ENCODE results near the gene SLC25A43.

SLC25A43 gene

GRCh38 chrX:119495734-119496726 is 96.9 kb downstream of the SLC25A43 start:
- DNase-seq (ENCODE audit: extremely low read depth in 1 of 2, low read depth in 1 of 2): no peak

- DNase-seq (ENCODE audit: extremely low read depth in 1 of 2, low read depth in 1 of 2): no peak
These were observed 98.0 kb downstream of the SLC25A43 start for GRCh38 chrX:119497185-119497584.

- no peak for DNase-seq (ENCODE audit: extremely low read depth in 1 of 2, low read depth in 1 of 2)
These were observed 101.1 kb downstream of the SLC25A43 start for GRCh38 chrX:119500061-119500800.

- no peak for DNase-seq (ENCODE audit: extremely low read depth in 1 of 2, low read depth in 1 of 2)
These were observed 102.5 kb downstream of the SLC25A43 start for GRCh38 chrX:119501511-119502148.

- no peak for DNase-seq (ENCODE audit: extremely low read depth in 1 of 2, low read depth in 1 of 2)
These were observed 103.8 kb downstream of the SLC25A43 start for GRCh38 chrX:119502727-119503483.

- no peak for DNase-seq (ENCODE audit: extremely low read depth in 1 of 2, low read depth in 1 of 2)
These were observed 104.3 kb downstream of the SLC25A43 start for GRCh38 chrX:119503484-119503861.
